ENCODE results near the gene PLPP1. TPM values are rescaled to one million over a fixed set of nuclear protein-coding genes. Genes with fewer than 3 reads are reported as not detected.

The PLPP1 gene
- total and polyA plus RNA-seq, 2 donors (not counting 1 experiment from before 2014, with no cell fraction given) = 5.5 to 8.8 TPM

- Mint-ChIP-seq H3K4me3 (no peak overlapping the region), H3K27ac (no peak overlapping the region), H3K27me3 (no peaks in the 10 kb centered on the region), H3K4me1 (no peaks in the 10 kb centered on the region), H3K9me3 (ENCODE audit: insufficient read depth) (no peaks in the 10 kb centered on the region)
- Histone ChIP-seq H3K4me1 (ENCODE audit: control insufficient read depth in 2 of 2, insufficient read depth in 2 of 2, low read length in 2 of 2) (no peaks in the 10 kb centered on the region), H3K4me3 (ENCODE audit: control extremely low read depth in 1 of 5, extremely low read depth in 1 of 5, insufficient read depth in 1 of 5, low read depth in 2 of 5, low read length in 4 of 5) (no peak overlapping the region), H3K9me3 (ENCODE audit: control extremely low read depth in 1 of 3, control insufficient read depth in 2 of 3, insufficient read depth in 1 of 3, low read length in 2 of 3) (no peaks in the 10 kb centered on the region), H4K20me1 (ENCODE audit: control insufficient read depth, insufficient read depth, low read length, poor library complexity, severe bottlenecking) (no peaks in the 10 kb centered on the region), H3K27me3 (replicated peaks in 1 of 4; ENCODE audit: control extremely low read depth in 1 of 4, control insufficient read depth in 3 of 4, insufficient read depth in 4 of 4, low read length in 3 of 4) (no peaks in the 10 kb centered on the region), H3K4me2 (replicated peaks; ENCODE audit: low read depth, low read length, poor library complexity, severe bottlenecking) (no peak overlapping the region), H3K27ac (ENCODE audit: low read length in 2 of 2) (no peak overlapping the region), H3K79me2 (ENCODE audit: control insufficient read depth, insufficient read depth, low read length) (no peaks in the 10 kb centered on the region), H3K9ac (ENCODE audit: low read length) (no peak overlapping the region), H3K36me3 (replicated peaks in 1 of 2; ENCODE audit: control extremely low read depth in 1 of 2, control insufficient read depth in 1 of 2, extremely low read depth in 1 of 2, insufficient read depth in 2 of 2, low read length in 1 of 2) (no peaks in the 10 kb centered on the region), H2AFZ (ENCODE audit: insufficient read depth, low read depth, low read length, poor library complexity, severe bottlenecking) (no peak overlapping the region)
- DNase-seq (no peak), ATAC-seq (ENCODE audit: low read depth) (no peak)
- ChIA-PET CTCF (no interaction called here), POLR2A (interaction anchor here (0.6 kb wide), 1 partner anchor 240 kb away, joined by 7 read pairs; no protein-coding TSS in a partner anchor)
- WGBS (ENCODE audit: insufficient coverage) = 98% methylated on average over 4 of the region's 8 CpGs
- no peak for TF ChIP-seq EZH2 (IDR thresholded peaks at IDR 0.05; ENCODE audit: borderline replicate concordance, insufficient read depth, low read depth, low read length, poor library complexity, severe bottlenecking)
- TF ChIP-seq, protein P1, sequence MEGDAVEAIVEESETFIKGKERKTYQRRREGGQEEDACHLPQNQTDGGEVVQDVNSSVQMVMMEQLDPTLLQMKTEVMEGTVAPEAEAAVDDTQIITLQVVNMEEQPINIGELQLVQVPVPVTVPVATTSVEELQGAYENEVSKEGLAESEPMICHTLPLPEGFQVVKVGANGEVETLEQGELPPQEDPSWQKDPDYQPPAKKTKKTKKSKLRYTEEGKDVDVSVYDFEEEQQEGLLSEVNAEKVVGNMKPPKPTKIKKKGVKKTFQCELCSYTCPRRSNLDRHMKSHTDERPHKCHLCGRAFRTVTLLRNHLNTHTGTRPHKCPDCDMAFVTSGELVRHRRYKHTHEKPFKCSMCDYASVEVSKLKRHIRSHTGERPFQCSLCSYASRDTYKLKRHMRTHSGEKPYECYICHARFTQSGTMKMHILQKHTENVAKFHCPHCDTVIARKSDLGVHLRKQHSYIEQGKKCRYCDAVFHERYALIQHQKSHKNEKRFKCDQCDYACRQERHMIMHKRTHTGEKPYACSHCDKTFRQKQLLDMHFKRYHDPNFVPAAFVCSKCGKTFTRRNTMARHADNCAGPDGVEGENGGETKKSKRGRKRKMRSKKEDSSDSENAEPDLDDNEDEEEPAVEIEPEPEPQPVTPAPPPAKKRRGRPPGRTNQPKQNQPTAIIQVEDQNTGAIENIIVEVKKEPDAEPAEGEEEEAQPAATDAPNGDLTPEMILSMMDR (IDR thresholded peaks at IDR 0.05) = no peak
- intact Hi-C loops (cut with micrococcal nuclease) = no loop called here
Observed at GRCh38 chr5:55446640-55447351, 88.0 kb downstream of the PLPP1 start.

DNA sequence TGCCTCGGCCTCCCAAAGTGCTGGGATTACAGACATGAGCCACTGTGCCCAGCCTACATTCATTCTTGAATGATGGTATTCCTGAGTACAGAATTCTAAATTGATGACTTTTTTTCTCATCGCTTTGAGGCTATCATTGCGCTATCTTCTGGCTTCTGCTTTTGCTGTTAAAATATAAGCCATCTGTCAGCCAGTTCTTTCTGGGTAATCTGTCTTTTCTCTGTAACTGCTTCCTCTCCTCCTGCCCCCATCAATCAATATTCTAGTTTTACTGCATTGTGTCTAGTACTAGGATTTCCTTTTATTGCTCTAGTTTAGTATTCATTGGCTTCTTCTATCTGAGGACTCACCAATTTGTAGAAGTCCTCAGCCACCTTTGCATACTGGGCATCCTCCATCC is 89.0 kb downstream of the PLPP1 start:
- H3K27ac Mint-ChIP-seq = no peak overlapping the region
- DNase-seq (no peak), ATAC-seq (ENCODE audit: low read depth) (no peak)
- no CpG with 5 or more reads among the region's 3 CpGs for WGBS (ENCODE audit: insufficient coverage)
- H3K27me3 Mint-ChIP-seq = no peaks in the 10 kb centered on the region
- H4K20me1 ChIP-seq (ENCODE audit: control insufficient read depth, insufficient read depth, low read length, poor library complexity, severe bottlenecking) = no peaks in the 10 kb centered on the region
- no peak overlapping the region for H3K27ac ChIP-seq (ENCODE audit: low read length in 2 of 2)
- H3K9me3 ChIP-seq (ENCODE audit: control extremely low read depth in 1 of 3, control insufficient read depth in 2 of 3, insufficient read depth in 1 of 3, low read length in 2 of 3) = no peaks in the 10 kb centered on the region
- H3K79me2 ChIP-seq (ENCODE audit: control insufficient read depth, insufficient read depth, low read length) = no peaks in the 10 kb centered on the region
- H3K4me1 ChIP-seq (ENCODE audit: control insufficient read depth in 2 of 2, insufficient read depth in 2 of 2, low read length in 2 of 2) = no peaks in the 10 kb centered on the region
- ChIA-PET CTCF (no interaction called here), POLR2A (no interaction called here)
- TF ChIP-seq EZH2 (IDR thresholded peaks at IDR 0.05; ENCODE audit: borderline replicate concordance, insufficient read depth, low read depth, low read length, poor library complexity, severe bottlenecking) = no peak
- TF ChIP-seq, protein P1 (IDR thresholded peaks at IDR 0.05) = no peak
- no peak overlapping the region for H3K4me3 ChIP-seq (ENCODE audit: control extremely low read depth in 1 of 5, extremely low read depth in 1 of 5, insufficient read depth in 1 of 5, low read depth in 2 of 5, low read length in 4 of 5)
- H3K9me3 Mint-ChIP-seq (ENCODE audit: insufficient read depth) = no peaks in the 10 kb centered on the region
- peaks cover 0 to 2% of the 10 kb centered on the region in 2 experiments for H3K36me3 ChIP-seq (replicated peaks in 1 of 2; ENCODE audit: control extremely low read depth in 1 of 2, control insufficient read depth in 1 of 2, extremely low read depth in 1 of 2, insufficient read depth in 2 of 2, low read length in 1 of 2)
- H3K4me2 ChIP-seq (replicated peaks; ENCODE audit: low read depth, low read length, poor library complexity, severe bottlenecking) = no peak overlapping the region
- H3K4me3 Mint-ChIP-seq = no peak overlapping the region
- H3K27me3 ChIP-seq (replicated peaks in 1 of 4; ENCODE audit: control extremely low read depth in 1 of 4, control insufficient read depth in 3 of 4, insufficient read depth in 4 of 4, low read length in 3 of 4) = no peaks in the 10 kb centered on the region
- intact Hi-C loops (cut with micrococcal nuclease) = no loop called here
- H2AFZ ChIP-seq (ENCODE audit: insufficient read depth, low read depth, low read length, poor library complexity, severe bottlenecking) = no peak overlapping the region
- H3K4me1 Mint-ChIP-seq = no peaks in the 10 kb centered on the region
- H3K9ac ChIP-seq (ENCODE audit: low read length) = no peak overlapping the region
